ENCODE data around the gene MIR17HG. TPM values are rescaled to one million over a fixed set of nuclear protein-coding genes. Genes with fewer than 3 reads are reported as not detected.

MIR17HG gene
- polyA plus RNA-seq, 1 donor from 2014 or later = 0.79 TPM

- Histone ChIP-seq H3K4me3 (ENCODE audit: low read length) (no peak overlapping the region), H2AFZ (ENCODE audit: low read depth, low read length) (no peak overlapping the region), H3F3A (ENCODE audit: insufficient read depth, low read length, poor library complexity, severe bottlenecking) (no peaks in the 10 kb centered on the region), H3K4me2 (ENCODE audit: low read length) (no peak overlapping the region), H3K36me3 (ENCODE audit: insufficient read depth, low read length) (no peaks in the 10 kb centered on the region), H3K9ac (ENCODE audit: low read length) (no peak overlapping the region), H3K9me2 (ENCODE audit: insufficient read depth, low read length) (no peaks in the 10 kb centered on the region), H3K9me3 (ENCODE audit: low read length) (peaks cover 4% of the 10 kb centered on the region), H4K20me1 (ENCODE audit: insufficient read depth) (no peaks in the 10 kb centered on the region), H3K79me2 (replicated peaks; ENCODE audit: insufficient read depth, low read length) (no peaks in the 10 kb centered on the region), H3K27ac (ENCODE audit: low read length) (no peak overlapping the region), H3K27me3 (ENCODE audit: insufficient read depth, low read depth, low read length) (no peaks in the 10 kb centered on the region)
- TF ChIP-seq, protein P1, sequence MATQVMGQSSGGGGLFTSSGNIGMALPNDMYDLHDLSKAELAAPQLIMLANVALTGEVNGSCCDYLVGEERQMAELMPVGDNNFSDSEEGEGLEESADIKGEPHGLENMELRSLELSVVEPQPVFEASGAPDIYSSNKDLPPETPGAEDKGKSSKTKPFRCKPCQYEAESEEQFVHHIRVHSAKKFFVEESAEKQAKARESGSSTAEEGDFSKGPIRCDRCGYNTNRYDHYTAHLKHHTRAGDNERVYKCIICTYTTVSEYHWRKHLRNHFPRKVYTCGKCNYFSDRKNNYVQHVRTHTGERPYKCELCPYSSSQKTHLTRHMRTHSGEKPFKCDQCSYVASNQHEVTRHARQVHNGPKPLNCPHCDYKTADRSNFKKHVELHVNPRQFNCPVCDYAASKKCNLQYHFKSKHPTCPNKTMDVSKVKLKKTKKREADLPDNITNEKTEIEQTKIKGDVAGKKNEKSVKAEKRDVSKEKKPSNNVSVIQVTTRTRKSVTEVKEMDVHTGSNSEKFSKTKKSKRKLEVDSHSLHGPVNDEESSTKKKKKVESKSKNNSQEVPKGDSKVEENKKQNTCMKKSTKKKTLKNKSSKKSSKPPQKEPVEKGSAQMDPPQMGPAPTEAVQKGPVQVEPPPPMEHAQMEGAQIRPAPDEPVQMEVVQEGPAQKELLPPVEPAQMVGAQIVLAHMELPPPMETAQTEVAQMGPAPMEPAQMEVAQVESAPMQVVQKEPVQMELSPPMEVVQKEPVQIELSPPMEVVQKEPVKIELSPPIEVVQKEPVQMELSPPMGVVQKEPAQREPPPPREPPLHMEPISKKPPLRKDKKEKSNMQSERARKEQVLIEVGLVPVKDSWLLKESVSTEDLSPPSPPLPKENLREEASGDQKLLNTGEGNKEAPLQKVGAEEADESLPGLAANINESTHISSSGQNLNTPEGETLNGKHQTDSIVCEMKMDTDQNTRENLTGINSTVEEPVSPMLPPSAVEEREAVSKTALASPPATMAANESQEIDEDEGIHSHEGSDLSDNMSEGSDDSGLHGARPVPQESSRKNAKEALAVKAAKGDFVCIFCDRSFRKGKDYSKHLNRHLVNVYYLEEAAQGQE (IDR thresholded peaks at IDR 0.05; ENCODE audit: borderline replicate concordance) = no peak
- no peak for TF ChIP-seq SMC3 (conservative IDR thresholded peaks at IDR 0.05; ENCODE audit: poor library complexity)
- TF ChIP-seq MXI1 (conservative IDR thresholded peaks at IDR 0.05; ENCODE audit: poor library complexity, severe bottlenecking) = no peak
- TF ChIP-seq TAF1 (IDR thresholded peaks at IDR 0.05; ENCODE audit: low read depth) = no peak
- no peak for TF ChIP-seq RAD21 (conservative IDR thresholded peaks at IDR 0.05)
- TF ChIP-seq POLR2AphosphoS5 (IDR thresholded peaks at IDR 0.05) = no peak
- TF ChIP-seq EZH2 (IDR thresholded peaks at IDR 0.05; ENCODE audit: borderline replicate concordance, insufficient read depth, low read length, poor library complexity, severe bottlenecking) = no peak
- TF ChIP-seq, protein P2, sequence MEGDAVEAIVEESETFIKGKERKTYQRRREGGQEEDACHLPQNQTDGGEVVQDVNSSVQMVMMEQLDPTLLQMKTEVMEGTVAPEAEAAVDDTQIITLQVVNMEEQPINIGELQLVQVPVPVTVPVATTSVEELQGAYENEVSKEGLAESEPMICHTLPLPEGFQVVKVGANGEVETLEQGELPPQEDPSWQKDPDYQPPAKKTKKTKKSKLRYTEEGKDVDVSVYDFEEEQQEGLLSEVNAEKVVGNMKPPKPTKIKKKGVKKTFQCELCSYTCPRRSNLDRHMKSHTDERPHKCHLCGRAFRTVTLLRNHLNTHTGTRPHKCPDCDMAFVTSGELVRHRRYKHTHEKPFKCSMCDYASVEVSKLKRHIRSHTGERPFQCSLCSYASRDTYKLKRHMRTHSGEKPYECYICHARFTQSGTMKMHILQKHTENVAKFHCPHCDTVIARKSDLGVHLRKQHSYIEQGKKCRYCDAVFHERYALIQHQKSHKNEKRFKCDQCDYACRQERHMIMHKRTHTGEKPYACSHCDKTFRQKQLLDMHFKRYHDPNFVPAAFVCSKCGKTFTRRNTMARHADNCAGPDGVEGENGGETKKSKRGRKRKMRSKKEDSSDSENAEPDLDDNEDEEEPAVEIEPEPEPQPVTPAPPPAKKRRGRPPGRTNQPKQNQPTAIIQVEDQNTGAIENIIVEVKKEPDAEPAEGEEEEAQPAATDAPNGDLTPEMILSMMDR (IDR thresholded peaks at IDR 0.05; ENCODE audit: poor library complexity, severe bottlenecking) = no peak
- TF ChIP-seq EP300 (conservative IDR thresholded peaks at IDR 0.05; ENCODE audit: poor library complexity, severe bottlenecking) = no peak
These were observed 42.7 kb upstream of the MIR17HG start for GRCh38 chr13:91304741-91305140.

GRCh38 chr13:91305652-91306051 lies 41.8 kb upstream of the MIR17HG start:
- no peak overlapping the region for H3K4me2 ChIP-seq (ENCODE audit: low read length)
- H2AFZ ChIP-seq (ENCODE audit: low read depth, low read length) = no peak overlapping the region
- H3K9me3 ChIP-seq (ENCODE audit: low read length) = peaks cover 4% of the 10 kb centered on the region
- no peaks in the 10 kb centered on the region for H3K27me3 ChIP-seq (ENCODE audit: insufficient read depth, low read depth, low read length)
- TF ChIP-seq SMC3 (conservative IDR thresholded peaks at IDR 0.05; ENCODE audit: poor library complexity) (no peak), RAD21 (conservative IDR thresholded peaks at IDR 0.05) (no peak)
- H3K27ac ChIP-seq (ENCODE audit: low read length) = no peak overlapping the region
- no peaks in the 10 kb centered on the region for H3F3A ChIP-seq (ENCODE audit: insufficient read depth, low read length, poor library complexity, severe bottlenecking)
- H4K20me1 ChIP-seq (ENCODE audit: insufficient read depth) = no peaks in the 10 kb centered on the region
- H3K79me2 ChIP-seq (replicated peaks; ENCODE audit: insufficient read depth, low read length) = no peaks in the 10 kb centered on the region
- H3K4me3 ChIP-seq (ENCODE audit: low read length) = no peak overlapping the region
- H3K9me2 ChIP-seq (ENCODE audit: insufficient read depth, low read length) = no peaks in the 10 kb centered on the region
- no peak overlapping the region for H3K9ac ChIP-seq (ENCODE audit: low read length)
- H3K36me3 ChIP-seq (ENCODE audit: insufficient read depth, low read length) = no peaks in the 10 kb centered on the region

GRCh38 chr13:91307887-91308286 lies 39.6 kb upstream of the MIR17HG start:
- Histone ChIP-seq H2AFZ (ENCODE audit: low read depth, low read length) (no peak overlapping the region), H3K9ac (ENCODE audit: low read length) (no peak overlapping the region), H3K36me3 (ENCODE audit: insufficient read depth, low read length) (no peaks in the 10 kb centered on the region), H3K79me2 (replicated peaks; ENCODE audit: insufficient read depth, low read length) (no peaks in the 10 kb centered on the region), H3K27ac (ENCODE audit: low read length) (no peak overlapping the region), H3F3A (ENCODE audit: insufficient read depth, low read length, poor library complexity, severe bottlenecking) (no peaks in the 10 kb centered on the region), H3K9me2 (ENCODE audit: insufficient read depth, low read length) (no peaks in the 10 kb centered on the region), H3K4me2 (ENCODE audit: low read length) (no peak overlapping the region), H4K20me1 (ENCODE audit: insufficient read depth) (no peaks in the 10 kb centered on the region), H3K9me3 (ENCODE audit: low read length) (peaks cover 4% of the 10 kb centered on the region), H3K4me3 (ENCODE audit: low read length) (no peak overlapping the region), H3K27me3 (ENCODE audit: insufficient read depth, low read depth, low read length) (no peaks in the 10 kb centered on the region)
- TF ChIP-seq EZH2 (IDR thresholded peaks at IDR 0.05; ENCODE audit: borderline replicate concordance, insufficient read depth, low read length, poor library complexity, severe bottlenecking) (no peak), SMC3 (conservative IDR thresholded peaks at IDR 0.05; ENCODE audit: poor library complexity) (no peak), EP300 (conservative IDR thresholded peaks at IDR 0.05; ENCODE audit: poor library complexity, severe bottlenecking) (no peak), RAD21 (conservative IDR thresholded peaks at IDR 0.05) (no peak)
- TF ChIP-seq, protein P2 (IDR thresholded peaks at IDR 0.05; ENCODE audit: poor library complexity, severe bottlenecking) = no peak

Data from neural cell (in vitro differentiated cells).